Measurements from ENCODE around the gene ENTREP3. TPM values are rescaled to one million over a fixed set of nuclear protein-coding genes. Genes with fewer than 3 reads are reported as not detected.
"Not testable (repeated sequence)": the region's sequence is repeated elsewhere in the genome, so short reads cannot be mapped to it uniquely, and the experiment has no call there.

ENTREP3 gene
- total RNA-seq, 2 donors from 2014 or later, result 8.6 to 9.3 TPM

GRCh38 chr1:155219592-155220031 lies 35.7 kb downstream of the ENTREP3 start:
- ATAC-seq (peak; percentile 66), DNase-seq (no peak)
- Mint-ChIP-seq H3K27me3 (no peaks in the 10 kb centered on the region), H3K4me1 (peaks cover 30% of the 10 kb centered on the region), H3K27ac (peak overlapping the region; percentile 86), H3K4me3 (no peak overlapping the region), H3K36me3 (ENCODE audit: low read depth) (no peaks in the 10 kb centered on the region)
- no peaks in the 10 kb centered on the region for H3K9me3 ChIP-seq (ENCODE audit: control insufficient read depth, low read length, poor library complexity, severe bottlenecking)

GRCh38 chr1:155218854-155219591 lies 36.3 kb downstream of the ENTREP3 start:
- ATAC-seq, result no peak
- DNase-seq, result no peak
- H3K4me3 Mint-ChIP-seq, result no peak overlapping the region

GRCh38 chr1:155214702-155215101 lies 40.6 kb downstream of the ENTREP3 start:
- H3K4me1 Mint-ChIP-seq, result peaks cover 22% of the 10 kb centered on the region
- ATAC-seq, result peak; percentile 85
- H3K27me3 Mint-ChIP-seq; H3K9me3 ChIP-seq (ENCODE audit: control insufficient read depth, low read length, poor library complexity, severe bottlenecking); H3K36me3 Mint-ChIP-seq (ENCODE audit: low read depth); DNase-seq: not testable (repeated sequence)
- H3K27ac Mint-ChIP-seq, result peak overlapping the region; percentile 91
- H3K4me3 Mint-ChIP-seq, result peak overlapping the region; percentile 25

More at GRCh38 chr1:155218854-155219591, 36.3 kb downstream of the ENTREP3 start:
- H3K27me3 Mint-ChIP-seq, result no peaks in the 10 kb centered on the region
- H3K4me1 Mint-ChIP-seq, result peaks cover 27% of the 10 kb centered on the region
- no peaks in the 10 kb centered on the region for H3K36me3 Mint-ChIP-seq (ENCODE audit: low read depth)
- H3K9me3 ChIP-seq (ENCODE audit: control insufficient read depth, low read length, poor library complexity, severe bottlenecking), result no peaks in the 10 kb centered on the region
- peak overlapping the region; percentile 86 for H3K27ac Mint-ChIP-seq

- not testable (repeated sequence) for H3K36me3 Mint-ChIP-seq (ENCODE audit: low read depth); ATAC-seq; H3K4me3 Mint-ChIP-seq; H3K27me3 Mint-ChIP-seq; DNase-seq; H3K27ac Mint-ChIP-seq; H3K9me3 ChIP-seq (ENCODE audit: control insufficient read depth, low read length, poor library complexity, severe bottlenecking)
- H3K4me1 Mint-ChIP-seq, result peaks cover 30% of the 10 kb centered on the region
These were observed 43.2 kb downstream of the ENTREP3 start for GRCh38 chr1:155212051-155212440.

GRCh38 chr1:155211381-155212050 lies 43.8 kb downstream of the ENTREP3 start:
- H3K9me3 ChIP-seq (ENCODE audit: control insufficient read depth, low read length, poor library complexity, severe bottlenecking); H3K27me3 Mint-ChIP-seq; DNase-seq; ATAC-seq; H3K4me3 Mint-ChIP-seq; H3K36me3 Mint-ChIP-seq (ENCODE audit: low read depth): not testable (repeated sequence)
- H3K4me1 Mint-ChIP-seq, result peaks cover 33% of the 10 kb centered on the region
- H3K27ac Mint-ChIP-seq, result peak overlapping the region; percentile 98

- no peak for ATAC-seq
- Mint-ChIP-seq H3K36me3 (ENCODE audit: low read depth) (peaks cover 2% of the 10 kb centered on the region), H3K27me3 (no peaks in the 10 kb centered on the region), H3K4me3 (peak overlapping the region; percentile 36), H3K27ac (peak overlapping the region; percentile 98), H3K4me1 (peaks cover 32% of the 10 kb centered on the region)
- no peaks in the 10 kb centered on the region for H3K9me3 ChIP-seq (ENCODE audit: control insufficient read depth, low read length, poor library complexity, severe bottlenecking)
- no peak for DNase-seq
These were observed 44.8 kb downstream of the ENTREP3 start for GRCh38 chr1:155210314-155211104.

- DNase-seq (no peak), ATAC-seq (no peak)
- Mint-ChIP-seq H3K4me1 (peaks cover 24% of the 10 kb centered on the region), H3K36me3 (ENCODE audit: low read depth) (peaks cover 2% of the 10 kb centered on the region), H3K4me3 (peak overlapping the region; percentile 91), H3K27ac (peak overlapping the region; percentile 98), H3K27me3 (no peaks in the 10 kb centered on the region)
- H3K9me3 ChIP-seq (ENCODE audit: control insufficient read depth, low read length, poor library complexity, severe bottlenecking), result no peaks in the 10 kb centered on the region
These were observed 46.0 kb downstream of the ENTREP3 start for GRCh38 chr1:155209312-155209721.

GRCh38 chr1:155208541-155209311 lies 46.6 kb downstream of the ENTREP3 start, which contains the start of gene MTX1:
Gene MTX1, plus strand, starts transcription at chr1:155208695. Its CDS starts 110 bp downstream, at chr1:155208805.
- DNase-seq (peak; percentile 88 to 90 (median 89)), ATAC-seq (peak; percentile 85)
- Mint-ChIP-seq H3K27ac (peak within 1 kb of the TSS; percentile 98), H3K4me3 (peak within 1 kb of the TSS; percentile 91), H3K27me3 (no peaks in the 10 kb centered on the region), H3K36me3 (ENCODE audit: low read depth) (peaks cover 2% of the 10 kb centered on the region), H3K4me1 (peaks cover 24% of the 10 kb centered on the region)
- no peaks in the 10 kb centered on the region for H3K9me3 ChIP-seq (ENCODE audit: control insufficient read depth, low read length, poor library complexity, severe bottlenecking)

GRCh38 chr1:155207806-155208540 lies 47.3 kb downstream of the ENTREP3 start, which contains the start of gene THBS3:
Gene THBS3, minus strand, starts transcription at chr1:155207897. Its CDS starts 21 bp downstream, at chr1:155207876.
- no peaks in the 10 kb centered on the region for H3K9me3 ChIP-seq (ENCODE audit: control insufficient read depth, low read length, poor library complexity, severe bottlenecking)
- ATAC-seq (no peak), DNase-seq (no peak)
- Mint-ChIP-seq H3K36me3 (ENCODE audit: low read depth) (peaks cover 2% of the 10 kb centered on the region), H3K4me1 (peaks cover 24% of the 10 kb centered on the region), H3K27me3 (no peaks in the 10 kb centered on the region), H3K4me3 (peak within 1 kb of the TSS; percentile 91), H3K27ac (peak within 1 kb of the TSS; percentile 98)

- H3K27ac Mint-ChIP-seq, result peak overlapping the region; percentile 98
- peak; percentile 39 for ATAC-seq
- no peaks in the 10 kb centered on the region for H3K9me3 ChIP-seq (ENCODE audit: control insufficient read depth, low read length, poor library complexity, severe bottlenecking)
- H3K4me1 Mint-ChIP-seq, result peaks cover 24% of the 10 kb centered on the region
- H3K4me3 Mint-ChIP-seq, result peak overlapping the region; percentile 91
- peak; percentile 80 to 95 (median 81) for DNase-seq
- H3K36me3 Mint-ChIP-seq (ENCODE audit: low read depth), result peaks cover 2% of the 10 kb centered on the region
- H3K27me3 Mint-ChIP-seq, result no peaks in the 10 kb centered on the region
These were observed 48.1 kb downstream of the ENTREP3 start for GRCh38 chr1:155206891-155207805.

GRCh38 chr1:155205969-155206593 lies 49.2 kb downstream of the ENTREP3 start:
- no peaks in the 10 kb centered on the region for H3K9me3 ChIP-seq (ENCODE audit: control insufficient read depth, low read length, poor library complexity, severe bottlenecking)
- DNase-seq (no peak), ATAC-seq (no peak)
- H3K4me3 Mint-ChIP-seq, result no peak overlapping the region
- H3K27ac Mint-ChIP-seq, result no peak overlapping the region
- peaks cover 24% of the 10 kb centered on the region for H3K4me1 Mint-ChIP-seq
- no peaks in the 10 kb centered on the region for H3K27me3 Mint-ChIP-seq
- no peaks in the 10 kb centered on the region for H3K36me3 Mint-ChIP-seq (ENCODE audit: low read depth)
